Effector CD4-positive, alpha-beta T cell (primary cell): ENCODE data around the gene CRYL1.

Experiments
- DNase-seq: peaks from one replicate; pipeline ENCODE4 v3.0.0-alpha.2; 2020
- total RNA-seq: gene quantifications from one replicate; lab custom pipeline; 2026; lab: John Stamatoyannopoulos, UW

Gene CRYL1
- 9.4 reads per million, percentile 30 among the genes with 10 or more reads in this experiment for total RNA-seq

- peak; percentile 56 for DNase-seq
These were observed at the start of gene CRYL1 for GRCh38 chr13:20525601-20526544. TSS of gene CRYL1 (minus strand) at chr13:20525857. CDS start at chr13:20525794, 63 bp downstream.

- no peak for DNase-seq
These were observed 48.0 kb upstream of the CRYL1 start for GRCh38 chr13:20573636-20574035.

- DNase-seq = no peak
These were observed 47.5 kb upstream of the CRYL1 start for GRCh38 chr13:20573186-20573585.

GRCh38 chr13:20571676-20572075 is 46.0 kb upstream of the CRYL1 start:
- no peak for DNase-seq

GRCh38 chr13:20570517-20570916 is 44.9 kb upstream of the CRYL1 start:
- no peak for DNase-seq

GRCh38 chr13:20567881-20568528 is 42.3 kb upstream of the CRYL1 start:
- no peak for DNase-seq

GRCh38 chr13:20566898-20567874 is 41.5 kb upstream of the CRYL1 start, which contains the start of gene IFT88:
TSS of gene IFT88 (plus strand) at chr13:20567157. CDS start at chr13:20574386, 7,229 bp downstream.
- DNase-seq = peak; percentile 67

- DNase-seq = peak; percentile 2
These were observed 40.8 kb upstream of the CRYL1 start for GRCh38 chr13:20566468-20566897.

GRCh38 chr13:20565115-20565736 is 39.6 kb upstream of the CRYL1 start:
- no peak for DNase-seq

GRCh38 chr13:20561741-20562140 is 36.1 kb upstream of the CRYL1 start:
- no peak for DNase-seq

- no peak for DNase-seq
These were observed 34.2 kb upstream of the CRYL1 start for GRCh38 chr13:20559659-20560356.

- no peak for DNase-seq
These were observed 33.3 kb upstream of the CRYL1 start for GRCh38 chr13:20558982-20559381.

GRCh38 chr13:20553311-20553710 is 27.7 kb upstream of the CRYL1 start:
- DNase-seq = no peak

- DNase-seq = no peak
These were observed 25.1 kb upstream of the CRYL1 start for GRCh38 chr13:20550799-20551198.

GRCh38 chr13:20547479-20547908 is 21.8 kb upstream of the CRYL1 start:
- no peak for DNase-seq

- no peak for DNase-seq
These were observed 20.9 kb upstream of the CRYL1 start for GRCh38 chr13:20546556-20546955.

- no peak for DNase-seq
These were observed 18.7 kb upstream of the CRYL1 start for GRCh38 chr13:20544201-20544923.

- no peak for DNase-seq
These were observed 11.3 kb upstream of the CRYL1 start for GRCh38 chr13:20536992-20537391.

GRCh38 chr13:20534038-20534608 is 8.5 kb upstream of the CRYL1 start:
- no peak for DNase-seq

GRCh38 chr13:20528452-20528851 is 2.8 kb upstream of the CRYL1 start:
- no peak for DNase-seq
